PFSK-1 (cell line): ENCODE data around the gene BMERB1.

ENCODE experiments used
- FOXP2 ChIP-seq: optimal IDR thresholded peaks from 2 replicates; pipeline ENCODE3; 2011; ENCODE audit warnings: borderline replicate concordance, control low read depth, inconsistent platforms; ENCODE audit not compliant: insufficient read depth; ENCODE audit errors: extremely low read length, extremely low read depth
- POLR2AphosphoS5 ChIP-seq: IDR thresholded peaks from 2 replicates; pipeline ENCODE4 v1.6.1; 2012; ENCODE audit warnings: low read depth, mild to moderate bottlenecking, control low read depth, low read length, moderate library complexity
- REST ChIP-seq, 2 experiments: IDR thresholded peaks; 2 replicates each; pipeline versions ENCODE4 v1.6.1 to v1.8.0; 2011 to 2012; ENCODE audit warnings: low read depth in 2 of 2, low read length in 2 of 2, control low read depth in 1 of 2, inconsistent platforms in 1 of 2, mild to moderate bottlenecking in 1 of 2, moderate library complexity in 1 of 2; ENCODE audit not compliant: insufficient read depth in 1 of 2
- SIN3A ChIP-seq: IDR thresholded peaks from 2 replicates; pipeline ENCODE4 v1.6.1; 2012; ENCODE audit warnings: mild to moderate bottlenecking, low read length, moderate library complexity, borderline replicate concordance; ENCODE audit not compliant: insufficient read depth
- TAF1 ChIP-seq: IDR thresholded peaks from 2 replicates; pipeline ENCODE4 v1.6.1; 2012; ENCODE audit warnings: low read length, control low read depth, borderline replicate concordance; ENCODE audit not compliant: insufficient read depth

Gene BMERB1

DNA sequence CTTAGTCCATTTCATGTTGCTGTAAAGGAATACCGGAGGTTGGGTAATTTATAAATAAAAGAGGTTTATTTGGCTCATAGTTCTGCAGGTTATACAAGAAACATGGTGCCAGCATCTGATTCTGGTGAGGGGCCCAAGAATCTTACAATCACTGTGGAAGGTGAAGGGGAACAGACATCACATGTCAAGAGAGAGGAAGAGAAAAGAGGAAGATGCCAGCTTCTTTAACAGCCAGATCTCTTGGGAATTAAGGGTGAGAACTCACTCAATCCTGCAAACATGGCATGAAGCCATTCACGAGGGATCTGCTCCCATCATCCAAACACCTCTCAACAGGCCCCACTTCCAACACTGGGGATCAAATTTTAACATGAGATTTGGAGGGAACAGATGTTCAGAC, 49.5 kb downstream of the BMERB1 start:
- TF ChIP-seq TAF1 (no peak), REST (IDR thresholded peaks at IDR 0.05; ENCODE audit: insufficient read depth in 1 of 2, low read depth in 2 of 2, low read length in 2 of 2) (no peak), POLR2AphosphoS5 (no peak), SIN3A (no peak), FOXP2 (no peak)

DNA sequence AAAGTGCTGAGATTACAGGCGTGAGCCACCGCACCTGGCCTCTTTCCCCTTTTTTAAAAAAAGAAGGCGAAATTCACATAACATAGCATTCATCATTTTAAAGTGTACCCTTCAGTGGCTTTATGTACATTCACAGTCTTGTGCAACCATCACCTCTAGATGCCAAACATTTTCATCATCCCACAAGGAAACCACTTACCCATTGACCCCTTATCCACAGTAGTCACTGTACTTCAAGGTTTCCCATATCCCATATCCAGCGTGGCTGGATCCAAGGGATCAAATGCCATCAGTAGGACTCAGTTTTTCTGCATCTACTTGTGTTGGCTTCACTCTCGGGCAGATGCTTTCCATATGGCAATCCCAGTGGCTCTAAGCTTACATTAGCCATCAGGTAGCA, 50.3 kb downstream of the BMERB1 start:
- TF ChIP-seq TAF1 (no peak), SIN3A (no peak), POLR2AphosphoS5 (no peak), REST (IDR thresholded peaks at IDR 0.05; ENCODE audit: insufficient read depth in 1 of 2, low read depth in 2 of 2, low read length in 2 of 2) (no peak), FOXP2 (no peak)

- TF ChIP-seq POLR2AphosphoS5: no peak
- TF ChIP-seq TAF1: no peak
Measured at GRCh38 chr16:15485175-15485574, 50.8 kb downstream of the BMERB1 start.

DNA sequence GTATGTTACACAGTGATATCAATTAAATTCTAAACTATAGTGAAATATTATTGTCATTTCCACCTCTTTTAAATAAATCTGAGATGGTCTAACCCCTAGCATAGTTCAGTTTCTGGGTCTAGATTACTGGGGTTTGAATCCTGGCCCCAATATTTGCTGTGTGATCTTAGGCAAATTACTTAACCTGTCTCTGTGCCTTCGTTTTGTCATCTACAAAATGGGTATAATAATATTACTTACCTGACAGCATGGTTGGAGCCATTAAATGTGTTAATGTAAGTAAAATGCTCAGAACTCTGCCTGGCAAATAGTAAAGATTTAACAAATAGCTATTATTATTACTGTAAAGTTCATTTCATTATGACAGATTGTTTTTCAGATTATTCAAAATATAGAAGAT, 52.3 kb downstream of the BMERB1 start:
- TF ChIP-seq SIN3A (no peak), POLR2AphosphoS5 (no peak), REST (IDR thresholded peaks at IDR 0.05; ENCODE audit: insufficient read depth in 1 of 2, low read depth in 2 of 2, low read length in 2 of 2) (no peak), TAF1 (no peak), FOXP2 (no peak)

DNA sequence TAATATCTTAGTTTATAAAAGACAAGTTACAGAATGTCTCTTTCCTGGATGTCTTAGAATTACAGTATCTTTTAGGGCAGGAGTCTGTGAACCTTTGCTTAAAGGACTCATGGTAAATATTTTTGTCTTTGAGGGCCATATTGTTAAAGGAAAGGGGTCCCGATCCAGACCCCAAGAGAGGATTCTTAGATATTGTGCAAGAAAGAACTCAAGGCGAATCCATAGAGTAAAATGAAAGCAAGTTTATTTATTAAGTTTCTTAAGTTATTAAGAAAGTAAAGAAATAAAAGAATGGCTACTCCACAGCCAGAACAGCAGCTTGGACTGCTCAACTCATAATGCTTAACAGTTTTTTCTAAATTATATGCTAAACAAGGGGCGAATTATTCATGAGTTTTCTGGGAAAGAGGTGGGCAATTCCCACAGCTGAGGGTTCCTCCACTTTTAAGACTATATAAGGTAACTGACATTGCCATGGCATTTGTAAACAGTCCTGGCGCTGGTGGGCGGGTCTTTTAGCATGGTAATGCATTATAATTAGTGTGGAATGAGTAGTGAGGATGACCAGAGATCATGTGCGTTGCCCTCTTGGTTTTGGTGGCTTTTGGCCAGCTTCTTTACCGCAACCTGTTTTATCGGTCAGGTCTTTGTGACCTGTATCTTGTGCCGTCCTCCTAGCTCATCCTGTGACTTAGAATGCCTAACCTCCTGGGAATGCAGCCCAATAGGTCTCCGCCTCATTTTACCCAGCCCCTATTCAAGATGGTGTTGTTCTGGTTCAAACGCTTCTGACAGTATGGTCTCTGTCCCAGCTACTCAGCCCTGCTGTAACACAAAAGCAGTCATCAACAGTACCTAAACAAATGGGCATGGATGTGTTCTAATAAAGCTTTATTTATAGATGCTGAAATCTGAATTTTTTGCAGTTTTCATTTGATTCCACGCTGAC, 53.2 kb downstream of the BMERB1 start:
- TF ChIP-seq FOXP2 (no peak), SIN3A (no peak), POLR2AphosphoS5 (no peak), REST (IDR thresholded peaks at IDR 0.05; ENCODE audit: insufficient read depth in 1 of 2, low read depth in 2 of 2, low read length in 2 of 2) (no peak), TAF1 (no peak)
